MG63 (cell line): Measurements from ENCODE around the gene HCN3. TPM values are rescaled to one million over a fixed set of nuclear protein-coding genes. Genes with fewer than 3 reads are reported as not detected.

Experiments
- DNase-seq: peaks from one replicate; pipeline ENCODE4 v3.0.0-alpha.2; 2020
- H3K27me3 ChIP-seq: fragments of 250-450 bp; sonication (Bioruptor Pico); 2 replicates; pipeline ENCODE4 v1.5.1; 2020; ENCODE audit warnings: mild to moderate bottlenecking, moderate library complexity
- H3K36me3 ChIP-seq: fragments of 250-450 bp; sonication (Bioruptor Pico); 2 replicates; pipeline ENCODE4 v1.5.1; 2020; ENCODE audit warnings: mild to moderate bottlenecking, moderate library complexity
- H3K4me3 ChIP-seq: fragments of 250-450 bp; sonication (Bioruptor Pico); 2 replicates; pipeline ENCODE4 v1.5.1; 2020; ENCODE audit warnings: mild to moderate bottlenecking, moderate library complexity
- H3K9me3 ChIP-seq: fragments of 250-450 bp; sonication (Bioruptor Pico); 2 replicates; pipeline ENCODE4 v1.5.1; 2020; ENCODE audit warnings: mild to moderate bottlenecking, moderate library complexity
- total RNA-seq: library from RNA; depleted of rRNA; stranded (reverse); fragments of >200 nt; shearing (Covaris generic); gene quantifications from 2 replicates; pipeline ENCODE4 v1.2.3, GENCODE V29; 2014; ENCODE audit warnings: low replicate concordance

HCN3 gene
- total RNA-seq, 1 experiment from 2014 or later = 1.2 TPM

GRCh38 chr1:155250633-155251449 lies 26.4 kb upstream of the HCN3 start:
- H3K36me3 ChIP-seq = peaks cover 50% of the 10 kb centered on the region
- no peak overlapping the region for H3K4me3 ChIP-seq
- H3K27me3 ChIP-seq = no peaks in the 10 kb centered on the region
- peak; percentile 89 for DNase-seq
- no peaks in the 10 kb centered on the region for H3K9me3 ChIP-seq

- no peak for DNase-seq
- Histone ChIP-seq H3K4me3 (no peak overlapping the region), H3K9me3 (no peaks in the 10 kb centered on the region), H3K27me3 (no peaks in the 10 kb centered on the region), H3K36me3 (peaks cover 58% of the 10 kb centered on the region)
Observed at GRCh38 chr1:155251566-155251965, 25.7 kb upstream of the HCN3 start.

DNA sequence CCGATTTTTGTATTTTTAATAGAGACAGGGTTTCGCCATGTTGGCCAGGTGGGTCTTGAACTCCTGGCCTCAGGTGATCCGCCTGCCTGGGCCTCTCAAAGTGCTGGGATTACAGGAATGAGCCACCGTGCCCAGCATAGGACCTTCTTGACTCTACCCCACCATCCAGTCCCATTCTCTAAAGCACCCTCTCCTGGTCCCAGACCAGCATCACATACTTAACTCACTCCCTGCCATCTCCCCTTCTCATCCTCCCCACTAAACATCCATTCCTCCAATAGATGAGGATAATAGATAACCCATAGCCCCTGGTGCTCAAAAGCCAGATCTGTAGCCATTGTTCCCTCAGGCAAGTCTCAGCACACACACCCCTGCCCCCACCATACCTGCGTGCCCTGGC lies 24.1 kb upstream of the HCN3 start:
- peaks cover 52% of the 10 kb centered on the region for H3K36me3 ChIP-seq
- no peaks in the 10 kb centered on the region for H3K27me3 ChIP-seq
- H3K9me3 ChIP-seq = no peaks in the 10 kb centered on the region
- DNase-seq = no peak
- peak overlapping the region; percentile 80; the same call in 1 of the 2 replicates for H3K4me3 ChIP-seq

GRCh38 chr1:155253797-155254196 lies 23.5 kb upstream of the HCN3 start:
- Histone ChIP-seq H3K4me3 (peak overlapping the region; percentile 80), H3K27me3 (no peaks in the 10 kb centered on the region), H3K9me3 (no peaks in the 10 kb centered on the region), H3K36me3 (peaks cover 52% of the 10 kb centered on the region)
- DNase-seq = no peak

DNA sequence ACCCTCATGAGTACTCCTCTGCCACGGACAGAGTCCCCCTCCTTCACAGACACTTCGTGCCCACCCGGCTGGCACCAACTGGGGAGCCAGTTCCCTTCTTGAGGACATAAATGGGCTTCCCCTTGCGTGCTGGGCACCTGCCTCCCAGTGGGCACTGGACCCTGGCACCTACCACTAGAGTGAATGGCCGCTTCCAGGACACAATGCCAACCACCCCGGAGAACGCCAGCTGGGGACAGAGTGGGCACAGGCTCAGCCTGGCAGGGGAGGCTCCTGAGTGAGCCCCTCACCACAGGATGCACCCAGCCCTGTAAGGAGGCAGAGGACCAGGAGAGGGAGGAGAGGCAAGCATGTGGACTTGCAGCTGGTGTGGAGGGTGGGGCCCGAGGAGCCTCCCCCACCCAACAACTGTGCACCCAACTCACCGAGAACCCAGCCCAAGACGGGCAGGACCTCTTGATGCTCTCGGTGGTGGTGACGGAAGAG lies 23.0 kb upstream of the HCN3 start:
- H3K36me3 ChIP-seq = peaks cover 49% of the 10 kb centered on the region
- H3K4me3 ChIP-seq = peak overlapping the region; percentile 80
- H3K27me3 ChIP-seq = no peaks in the 10 kb centered on the region
- peak; percentile 25 for DNase-seq
- no peaks in the 10 kb centered on the region for H3K9me3 ChIP-seq

GRCh38 chr1:155254714-155255242 lies 22.5 kb upstream of the HCN3 start:
- Histone ChIP-seq H3K9me3 (no peaks in the 10 kb centered on the region), H3K4me3 (peak overlapping the region; percentile 80), H3K27me3 (no peaks in the 10 kb centered on the region), H3K36me3 (peaks cover 52% of the 10 kb centered on the region)
- DNase-seq = peak; percentile 46

DNA sequence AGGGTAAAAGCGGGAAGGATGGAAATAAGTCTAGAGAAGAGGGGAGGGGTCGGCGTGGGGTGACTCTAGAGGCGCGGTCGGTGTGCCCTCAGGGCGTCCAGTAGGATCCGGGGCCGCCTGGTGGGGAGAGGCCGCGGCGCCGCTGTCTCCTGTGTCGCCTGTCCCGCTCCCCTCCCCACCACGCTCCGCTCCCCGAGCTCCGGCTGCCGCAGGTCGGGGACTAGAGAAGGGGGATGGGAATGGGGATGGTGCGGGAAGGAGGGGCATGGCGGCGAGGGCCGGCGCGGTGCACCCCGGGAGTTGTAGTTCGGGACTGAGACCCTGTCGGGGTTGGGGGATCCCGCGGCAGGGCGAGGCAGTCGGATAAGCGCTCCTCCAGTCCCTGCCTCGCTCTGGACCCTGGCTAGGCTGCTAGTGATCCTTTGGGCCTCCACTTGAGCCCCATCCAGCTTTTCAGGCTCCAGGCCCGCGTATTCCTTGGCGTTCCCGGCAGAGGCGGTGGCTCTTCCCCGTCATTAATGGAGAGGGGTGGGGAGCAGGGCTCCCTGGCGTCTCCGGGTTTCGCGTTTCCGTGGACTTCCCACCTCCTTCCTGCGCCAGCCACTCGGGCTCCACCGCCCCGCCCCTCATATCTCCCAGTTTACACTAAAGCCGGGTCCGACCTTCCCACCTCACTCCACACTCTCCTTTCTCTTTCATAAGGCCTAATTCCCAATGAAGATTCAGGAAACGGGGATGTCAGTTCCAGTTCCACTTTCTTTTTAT lies 21.8 kb upstream of the HCN3 start, which contains the start of gene ENTREP3:
Gene ENTREP3 (minus strand): TSS at position 241 of the 765 bp plus-strand sequence. CDS start 606 bp downstream, outside the sequence.
- no peaks in the 10 kb centered on the region for H3K27me3 ChIP-seq
- H3K4me3 ChIP-seq = peak within 1 kb of the TSS; percentile 80
- H3K36me3 ChIP-seq = peaks cover 52% of the 10 kb centered on the region
- peak; percentile 91 for DNase-seq
- H3K9me3 ChIP-seq = no peaks in the 10 kb centered on the region

DNA sequence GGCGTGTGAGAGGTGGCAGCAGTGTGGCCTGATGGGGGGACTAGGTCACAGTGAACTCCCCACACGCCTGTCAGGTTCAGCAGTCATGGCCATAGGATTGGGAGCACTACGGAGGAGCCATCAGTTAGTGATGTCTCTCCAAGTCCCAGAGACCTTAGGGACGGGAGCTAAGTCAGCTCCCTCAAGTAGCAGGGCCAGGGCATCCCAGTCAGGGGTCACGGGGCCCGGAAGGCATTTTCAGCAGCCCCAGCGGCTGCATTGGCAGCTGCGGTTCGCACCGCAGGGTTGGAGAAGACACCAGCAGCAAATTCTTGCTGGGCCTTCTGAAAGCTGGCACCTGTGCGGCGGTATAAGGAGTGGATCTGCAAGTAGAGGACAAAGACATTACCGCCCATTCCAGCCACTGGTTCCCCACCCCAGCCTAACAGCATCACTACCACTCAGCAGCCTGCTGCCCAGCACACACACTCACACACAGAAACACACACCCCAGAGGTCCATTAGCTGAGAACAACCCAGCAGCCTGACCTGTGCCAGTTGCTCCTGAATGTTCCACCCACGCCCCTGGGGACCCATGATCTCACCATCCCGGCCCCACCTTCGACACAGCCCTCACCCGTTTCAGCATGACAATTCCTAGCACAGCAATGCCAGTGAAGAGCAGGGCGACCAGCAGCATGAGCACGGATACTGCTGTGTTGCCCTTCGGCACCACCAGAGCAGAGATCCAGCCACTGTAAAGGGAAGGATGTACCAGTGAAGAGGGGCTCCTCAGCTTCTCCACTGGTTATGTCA lies 21.0 kb upstream of the HCN3 start:
- Histone ChIP-seq H3K27me3 (no peaks in the 10 kb centered on the region), H3K36me3 (peaks cover 51% of the 10 kb centered on the region), H3K9me3 (no peaks in the 10 kb centered on the region), H3K4me3 (peak overlapping the region; percentile 80)
- no peak for DNase-seq

DNA sequence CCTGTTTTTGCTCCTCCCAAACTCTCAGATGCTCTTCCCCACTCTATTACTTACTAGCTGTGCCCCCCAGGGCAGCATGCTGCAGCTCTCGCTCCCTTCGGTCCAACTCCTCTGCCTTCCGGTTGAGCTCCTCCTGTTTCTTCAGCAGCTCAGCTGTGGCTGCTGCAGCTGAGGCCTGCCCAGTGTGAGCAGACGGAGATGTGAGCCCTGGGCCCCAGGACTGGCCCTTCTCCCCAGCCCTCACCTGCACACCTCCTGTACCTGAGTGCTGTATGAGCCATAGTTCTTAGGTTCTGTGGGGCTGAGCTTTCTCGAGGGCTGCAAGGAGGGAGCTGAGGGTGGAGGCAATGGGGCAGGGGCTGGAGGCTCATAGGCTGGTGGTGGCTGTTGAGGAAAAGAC lies 17.0 kb upstream of the HCN3 start:
- Histone ChIP-seq H3K9me3 (no peaks in the 10 kb centered on the region), H3K36me3 (peaks cover 70% of the 10 kb centered on the region), H3K4me3 (no peak overlapping the region), H3K27me3 (no peaks in the 10 kb centered on the region)
- DNase-seq = no peak

GRCh38 chr1:155261493-155261851 lies 15.8 kb upstream of the HCN3 start:
- Histone ChIP-seq H3K27me3 (no peaks in the 10 kb centered on the region), H3K9me3 (no peaks in the 10 kb centered on the region), H3K4me3 (peak overlapping the region; percentile 90), H3K36me3 (peaks cover 73% of the 10 kb centered on the region)
- DNase-seq = no peak

DNA sequence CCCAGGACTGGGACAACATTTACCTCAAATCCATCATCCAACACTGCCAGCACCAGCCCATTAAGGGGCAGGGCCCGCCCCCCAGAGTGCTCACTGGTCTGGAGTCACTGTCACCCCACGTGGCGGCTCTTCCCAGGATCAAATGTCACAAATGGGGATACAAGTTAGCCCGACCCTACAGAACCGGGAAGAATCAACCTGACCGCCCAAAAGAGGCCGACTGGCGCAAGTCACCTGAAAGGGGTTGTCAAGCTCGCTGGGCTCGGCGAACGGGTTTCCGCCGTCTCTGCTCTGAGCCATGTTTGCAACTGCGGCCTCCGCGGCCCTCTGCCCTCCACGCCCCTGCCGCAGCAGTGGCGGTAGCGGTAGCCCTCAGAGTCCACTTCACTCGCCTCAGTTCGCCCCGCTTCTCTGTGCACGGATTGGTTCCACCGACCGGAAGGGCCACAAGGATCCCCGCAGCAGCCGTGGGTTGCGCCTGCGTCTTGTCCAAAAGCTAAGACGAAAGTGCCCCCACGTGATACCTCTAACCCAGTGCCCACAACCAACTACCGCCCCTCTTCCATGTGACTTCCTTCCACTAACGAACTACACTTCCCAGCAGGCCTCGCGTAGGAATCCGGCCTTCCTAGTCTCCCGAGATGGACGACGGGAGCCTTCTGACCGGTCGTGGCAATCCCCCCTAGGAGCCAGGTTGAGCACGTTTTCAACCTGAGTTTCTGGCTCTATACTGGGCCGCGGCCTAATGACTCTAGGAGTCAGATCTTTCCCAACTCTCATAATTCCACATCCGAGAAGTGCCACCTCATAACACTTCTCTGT lies 15.2 kb upstream of the HCN3 start, which contains the start of gene SCAMP3:
Gene SCAMP3 (minus strand): TSS at position 509 of the 822 bp plus-strand sequence. CDS start 209 bp downstream, at position 300.
- Histone ChIP-seq H3K27me3 (no peaks in the 10 kb centered on the region), H3K36me3 (peaks cover 73% of the 10 kb centered on the region), H3K9me3 (no peaks in the 10 kb centered on the region), H3K4me3 (peak within 1 kb of the TSS; percentile 90)
- DNase-seq = peak; percentile 99

GRCh38 chr1:155263067-155263466 lies 14.2 kb upstream of the HCN3 start:
- Histone ChIP-seq H3K4me3 (no peak overlapping the region), H3K9me3 (no peaks in the 10 kb centered on the region), H3K27me3 (no peaks in the 10 kb centered on the region), H3K36me3 (peaks cover 79% of the 10 kb centered on the region)
- DNase-seq = no peak

DNA sequence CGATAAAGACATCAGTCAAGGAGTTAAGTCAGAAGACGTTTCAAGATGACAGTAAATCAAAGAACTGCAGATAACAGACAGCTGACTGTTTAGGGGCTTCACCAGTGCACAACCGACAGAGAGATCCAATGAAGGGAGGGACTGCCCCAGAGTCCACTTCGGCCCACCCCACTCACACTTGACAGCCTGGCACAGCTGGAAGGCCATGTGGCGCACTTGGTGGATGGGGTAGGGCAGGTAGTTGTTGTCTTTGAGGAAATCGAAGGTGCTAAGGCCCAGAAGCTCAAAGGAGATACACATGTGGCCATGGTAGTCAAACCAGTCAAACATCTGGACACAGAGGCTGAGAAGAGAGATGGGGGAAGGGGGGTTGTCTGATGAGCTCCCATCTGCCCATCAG lies 10.7 kb upstream of the HCN3 start:
- Histone ChIP-seq H3K4me3 (no peak overlapping the region), H3K36me3 (peaks cover 90% of the 10 kb centered on the region), H3K9me3 (no peaks in the 10 kb centered on the region), H3K27me3 (no peaks in the 10 kb centered on the region)
- DNase-seq = no peak

- H3K4me3 ChIP-seq = no peak overlapping the region
- peaks cover 98% of the 10 kb centered on the region for H3K36me3 ChIP-seq
- DNase-seq = no peak
- no peaks in the 10 kb centered on the region for H3K27me3 ChIP-seq
- H3K9me3 ChIP-seq = no peaks in the 10 kb centered on the region
Observed at GRCh38 chr1:155267373-155267772, 9.9 kb upstream of the HCN3 start.

DNA sequence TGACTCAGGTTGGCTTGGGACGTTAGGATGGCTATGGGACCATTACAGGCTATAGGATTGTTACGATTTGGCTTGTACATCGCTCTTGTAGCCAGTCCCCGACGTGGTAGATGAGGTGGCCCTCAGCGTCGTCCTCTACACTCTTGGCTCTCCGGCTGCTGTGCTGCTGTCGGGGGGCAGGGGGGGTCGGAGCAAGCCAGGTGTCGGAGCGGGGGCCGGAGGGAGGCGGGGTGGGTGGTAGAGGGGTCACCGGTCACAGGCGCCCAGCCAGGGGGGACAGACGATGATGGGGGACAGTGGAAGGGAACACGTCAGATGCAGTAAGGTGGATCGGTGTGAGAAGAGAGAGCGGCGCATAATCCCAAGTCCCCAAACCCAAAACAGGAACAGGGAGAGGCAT lies 8.6 kb upstream of the HCN3 start:
- no peak for DNase-seq
- H3K27me3 ChIP-seq = no peaks in the 10 kb centered on the region
- H3K36me3 ChIP-seq = peaks cover 86% of the 10 kb centered on the region
- no peak overlapping the region for H3K4me3 ChIP-seq
- H3K9me3 ChIP-seq = no peaks in the 10 kb centered on the region

- peaks cover 79% of the 10 kb centered on the region for H3K36me3 ChIP-seq
- no peak overlapping the region for H3K4me3 ChIP-seq
- no peak for DNase-seq
- H3K9me3 ChIP-seq = no peaks in the 10 kb centered on the region
- no peaks in the 10 kb centered on the region for H3K27me3 ChIP-seq
Observed at GRCh38 chr1:155269381-155269780, 7.9 kb upstream of the HCN3 start.
